ENCODE results near the gene RGN. TPM values are rescaled to one million over a fixed set of nuclear protein-coding genes. Genes with fewer than 3 reads are reported as not detected.
A peak's percentile ranks its signal among the peaks of the same experiment; 100 is the strongest.

Gene RGN
- total RNA-seq = 10 to 100 TPM in 1 of 4 donors, 1 to 10 TPM in 3; 4.4 to 11.9 (median 5.3) TPM
- 1 to 10 TPM in 2 of 3 donors, under 1 TPM in 1; 0.69 to 4.7 (median 4.0) TPM for polyA plus RNA-seq
- long read RNA-seq, donor 1, partial matches to known transcripts = 0 of 10 reads
- long read RNA-seq, donor 1, other reads (novel, unspliced or antisense) = 5 of 10 reads
- long read RNA-seq, donor 2, transcript RGN-202 (7 exons, 1,611 nt) = major isoform, 7 of 10 reads
- long read RNA-seq, donor 2, partial matches to known transcripts = 0 of 10 reads
- long read RNA-seq, donor 2, other reads (novel, unspliced or antisense) = 0 of 10 reads

DNA sequence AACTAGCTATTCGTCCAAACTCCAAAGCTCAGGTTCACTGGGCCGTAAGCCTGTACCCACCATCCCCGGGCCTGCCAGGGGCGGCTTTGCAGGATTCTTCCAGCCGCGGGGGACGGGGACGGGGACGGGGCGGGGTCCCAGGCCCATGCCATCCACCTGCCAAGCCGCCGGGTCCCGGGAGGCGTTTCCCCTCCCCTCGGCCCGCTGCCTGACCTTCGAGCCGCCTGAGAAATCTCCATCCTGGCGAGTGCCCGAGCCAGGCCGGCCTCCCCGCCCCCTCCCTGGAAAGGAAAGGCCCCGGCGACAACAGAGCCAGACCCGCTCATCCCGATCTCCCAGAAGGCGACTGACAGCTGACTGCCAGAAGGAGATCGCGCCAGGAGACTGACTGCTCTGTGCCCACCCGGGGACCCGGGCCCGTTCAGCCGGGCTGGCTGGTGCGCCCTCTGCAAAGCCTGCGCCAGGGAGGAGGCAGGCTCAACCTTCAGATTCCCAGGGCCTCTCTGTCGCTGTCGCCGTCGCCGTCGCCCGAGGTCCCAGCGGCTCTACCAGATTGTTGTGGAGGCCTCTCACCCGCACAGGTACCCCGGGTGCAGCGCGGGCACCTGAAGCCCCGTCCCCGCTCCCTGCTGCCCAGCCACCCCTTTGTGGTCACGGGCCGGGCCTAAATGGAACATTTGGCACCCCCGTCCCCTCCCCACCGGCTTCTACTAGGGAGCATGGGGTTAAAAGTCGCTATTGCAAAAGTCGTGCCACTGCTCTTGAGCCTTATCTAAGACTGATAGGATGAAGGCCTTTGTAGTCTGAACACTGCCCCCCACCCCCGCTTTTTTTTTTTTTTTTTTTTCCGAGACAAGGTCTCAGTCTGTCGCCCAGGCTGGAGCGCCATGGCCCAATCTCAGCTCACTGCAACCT is at the start of gene RGN:
Gene RGN (plus strand): TSS at position 315 of the 915 bp plus-strand sequence. CDS start 2,702 bp downstream, outside the sequence.
- no peaks in the 10 kb centered on the region for H3K36me3 ChIP-seq (ENCODE audit: insufficient read depth in 1 of 2, low read depth in 1 of 2)
- no peaks in the 10 kb centered on the region for H3K9me3 ChIP-seq
- H3K4me1 ChIP-seq = no peaks in the 10 kb centered on the region
- intact Hi-C loops (cut with DNase I) = no loop called here
- peaks cover 0 to 9% (median 0%) of the 10 kb centered on the region in 3 donors for H3K27me3 ChIP-seq (ENCODE audit: insufficient read depth in 3 of 3, low read length in 2 of 3)
- ATAC-seq (peak; percentile 43 to 89 (median 68)), DNase-seq (peak; percentile 35 to 66)
- H3K27ac ChIP-seq = no peak within 1 kb of the TSS
- TF ChIP-seq, protein P1, sequence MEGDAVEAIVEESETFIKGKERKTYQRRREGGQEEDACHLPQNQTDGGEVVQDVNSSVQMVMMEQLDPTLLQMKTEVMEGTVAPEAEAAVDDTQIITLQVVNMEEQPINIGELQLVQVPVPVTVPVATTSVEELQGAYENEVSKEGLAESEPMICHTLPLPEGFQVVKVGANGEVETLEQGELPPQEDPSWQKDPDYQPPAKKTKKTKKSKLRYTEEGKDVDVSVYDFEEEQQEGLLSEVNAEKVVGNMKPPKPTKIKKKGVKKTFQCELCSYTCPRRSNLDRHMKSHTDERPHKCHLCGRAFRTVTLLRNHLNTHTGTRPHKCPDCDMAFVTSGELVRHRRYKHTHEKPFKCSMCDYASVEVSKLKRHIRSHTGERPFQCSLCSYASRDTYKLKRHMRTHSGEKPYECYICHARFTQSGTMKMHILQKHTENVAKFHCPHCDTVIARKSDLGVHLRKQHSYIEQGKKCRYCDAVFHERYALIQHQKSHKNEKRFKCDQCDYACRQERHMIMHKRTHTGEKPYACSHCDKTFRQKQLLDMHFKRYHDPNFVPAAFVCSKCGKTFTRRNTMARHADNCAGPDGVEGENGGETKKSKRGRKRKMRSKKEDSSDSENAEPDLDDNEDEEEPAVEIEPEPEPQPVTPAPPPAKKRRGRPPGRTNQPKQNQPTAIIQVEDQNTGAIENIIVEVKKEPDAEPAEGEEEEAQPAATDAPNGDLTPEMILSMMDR (IDR thresholded peaks at IDR 0.05) = no peak
- peak within 1 kb of the TSS; percentile 70 for H3K4me3 ChIP-seq
- WGBS, 3 donors = 15 to 36% (median 25%) methylated on average over 20 to 59 of the region's 59 CpGs

DNA sequence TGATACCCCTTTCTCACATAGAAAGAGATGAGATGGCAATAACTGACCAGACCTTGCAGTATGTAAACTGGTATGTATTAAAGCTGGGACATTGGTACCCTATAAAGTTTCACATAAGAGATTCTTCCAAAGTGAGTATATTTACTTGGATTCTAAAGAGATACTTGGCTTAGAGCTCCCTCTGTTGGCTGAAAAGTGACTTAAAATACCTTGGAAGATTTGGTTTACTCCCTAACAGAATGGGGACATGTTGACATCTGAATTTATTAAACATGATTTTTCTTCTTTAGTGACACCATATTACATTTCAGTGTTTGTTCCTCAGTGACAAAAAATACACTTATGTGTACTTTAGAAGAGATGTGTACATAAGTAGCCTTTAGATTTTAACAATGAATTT is 47.9 kb upstream of the RGN start:
- Histone ChIP-seq H3K36me3 (ENCODE audit: insufficient read depth in 1 of 2, low read depth in 1 of 2) (no peaks in the 10 kb centered on the region), H3K27ac (no peak overlapping the region), H3K9me3 (no peaks in the 10 kb centered on the region), H3K4me1 (no peaks in the 10 kb centered on the region), H3K27me3 (ENCODE audit: insufficient read depth in 3 of 3, low read length in 2 of 3) (peaks cover 0 to 11% (median 0%) of the 10 kb centered on the region in 3 donors), H3K4me3 (no peak overlapping the region)
- DNase-seq = no peak
- intact Hi-C loops (cut with DNase I) = loop anchor here in 1 of 2 donors (5.0 kb wide), 1 partner anchor 128 kb away; no protein-coding TSS in a partner anchor
- TF ChIP-seq, protein P1 (IDR thresholded peaks at IDR 0.05) = peak; percentile 62
- no peak for ATAC-seq

DNA sequence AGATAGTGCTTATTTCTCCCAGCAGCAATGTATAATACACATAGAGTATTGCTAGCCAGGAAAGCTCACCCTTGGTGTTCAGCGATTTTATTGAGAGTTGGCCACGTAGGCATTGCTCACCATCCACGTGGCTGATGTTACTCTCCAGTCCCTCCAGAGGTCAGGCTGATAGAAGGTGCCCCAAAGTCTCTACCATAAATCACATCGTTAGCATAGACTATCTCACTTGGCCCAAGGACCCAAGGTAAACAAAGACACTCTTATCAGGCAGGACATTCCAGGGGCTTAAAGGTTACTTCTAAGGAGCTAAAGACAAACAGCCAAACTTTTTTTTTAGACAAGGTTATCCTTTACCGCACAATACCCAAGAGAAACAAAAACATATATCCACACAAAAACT is 30.3 kb upstream of the RGN start:
- Histone ChIP-seq H3K27ac (no peak overlapping the region), H3K27me3 (ENCODE audit: insufficient read depth in 3 of 3, low read length in 2 of 3) (no peaks in the 10 kb centered on the region), H3K9me3 (peaks cover 3% of the 10 kb centered on the region), H3K4me1 (no peaks in the 10 kb centered on the region), H3K4me3 (no peak overlapping the region), H3K36me3 (ENCODE audit: insufficient read depth in 1 of 2, low read depth in 1 of 2) (no peaks in the 10 kb centered on the region)
- no peak for DNase-seq
- intact Hi-C loops (cut with DNase I) = no loop called here
- whole genome bisulfite sequencing, 3 donors = 69 to 77% (median 74%) methylated on average over 5 of the region's 5 CpGs
- ATAC-seq = no peak
- TF ChIP-seq, protein P1 (IDR thresholded peaks at IDR 0.05) = no peak

DNA sequence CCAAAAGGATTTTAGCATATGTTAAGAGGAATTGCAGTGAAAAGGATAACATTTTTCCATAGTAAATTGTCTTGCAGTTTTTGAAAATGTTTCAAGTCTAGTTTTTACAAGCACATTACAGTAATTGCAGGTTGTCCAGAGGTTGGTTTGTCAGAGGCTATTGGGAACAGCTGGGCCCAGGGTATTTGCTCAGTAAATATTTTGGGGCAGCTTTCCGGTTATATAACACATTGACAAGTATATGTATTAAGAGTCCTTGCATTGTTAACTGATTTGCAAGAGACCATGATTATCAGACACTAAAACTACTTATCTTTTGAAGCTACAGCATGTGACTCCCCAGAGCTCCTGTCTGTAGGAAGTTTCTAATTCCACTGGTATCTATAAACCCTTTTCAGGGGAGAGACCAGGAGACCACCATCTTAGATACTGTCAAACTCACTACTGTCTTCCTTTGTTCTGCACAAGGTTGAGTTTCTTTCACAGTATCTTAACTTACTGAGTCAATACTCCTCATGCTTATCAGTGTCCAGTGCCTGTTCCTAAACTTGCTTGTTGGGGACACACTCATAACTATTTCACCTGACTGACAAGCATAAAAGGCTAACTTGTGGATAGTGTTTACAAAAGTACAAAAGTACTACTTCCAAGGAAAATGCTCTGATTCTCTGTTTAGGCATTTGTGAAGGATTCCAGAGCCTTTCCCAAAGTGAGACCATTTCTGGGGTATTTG is 18.9 kb upstream of the RGN start:
- Histone ChIP-seq H3K36me3 (ENCODE audit: insufficient read depth in 1 of 2, low read depth in 1 of 2) (no peaks in the 10 kb centered on the region), H3K27me3 (ENCODE audit: insufficient read depth in 3 of 3, low read length in 2 of 3) (peaks cover 0 to 24% (median 0%) of the 10 kb centered on the region in 3 donors), H3K27ac (no peak overlapping the region), H3K4me1 (no peaks in the 10 kb centered on the region), H3K4me3 (no peak overlapping the region), H3K9me3 (no peaks in the 10 kb centered on the region)
- intact Hi-C loops (cut with DNase I) = no loop called here
- TF ChIP-seq, protein P1 (IDR thresholded peaks at IDR 0.05) = no peak
- ATAC-seq (no peak), DNase-seq (no peak)
- 73 to 100% (median 97%) methylated on average over 1 of the region's 1 CpG for WGBS, 3 donors

Data from psoas muscle (tissue), 8 donors.